Smooth muscle cell of the brain vasculature (primary cell): ENCODE results near the gene NDUFC2.
"Not testable (repeated sequence)": the region's sequence is repeated elsewhere in the genome, so short reads cannot be mapped to it uniquely, and the experiment has no call there.

ENCODE experiments used
- DNase-seq: peaks from one replicate; pipeline ENCODE4 v3.0.0-alpha.2; 2012; ENCODE audit warnings: low read depth, low spot score

The NDUFC2 gene

DNA sequence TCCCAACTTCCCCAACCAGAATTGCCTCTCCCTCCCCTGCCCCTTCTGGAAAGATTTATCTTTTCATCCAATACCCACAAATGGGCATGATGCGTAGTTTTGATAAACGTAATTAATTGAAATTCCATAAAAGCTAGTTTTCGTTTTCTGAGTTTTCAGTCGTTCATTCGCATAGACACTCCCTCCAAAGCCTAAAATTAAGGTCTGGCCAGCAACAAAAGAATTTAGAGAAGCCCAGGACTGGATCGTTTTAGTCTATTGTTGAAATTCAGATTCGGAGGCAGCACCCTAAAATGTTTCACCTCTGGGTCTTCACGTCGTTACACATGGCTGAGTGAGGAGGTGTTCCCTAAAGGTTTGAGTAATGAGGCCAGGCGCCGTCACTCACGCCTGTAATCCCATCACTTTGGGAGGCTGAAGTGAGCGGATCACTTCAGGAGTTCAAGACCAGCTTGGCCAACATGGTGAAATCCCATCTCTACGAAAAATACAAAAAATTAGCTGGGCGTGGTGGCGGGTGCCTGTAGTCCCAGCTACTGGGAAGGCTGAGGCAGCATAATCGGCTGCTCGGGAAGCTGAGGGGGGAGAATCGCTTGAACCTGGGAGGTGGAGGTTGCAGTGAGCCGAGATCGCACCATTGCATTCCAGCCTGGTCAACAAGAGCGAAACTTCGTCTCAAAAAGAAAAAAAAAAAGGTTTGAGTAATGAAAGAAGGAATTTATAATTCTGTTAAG lies 589 bp upstream of the NDUFC2 start:
- no peak for DNase-seq

DNA sequence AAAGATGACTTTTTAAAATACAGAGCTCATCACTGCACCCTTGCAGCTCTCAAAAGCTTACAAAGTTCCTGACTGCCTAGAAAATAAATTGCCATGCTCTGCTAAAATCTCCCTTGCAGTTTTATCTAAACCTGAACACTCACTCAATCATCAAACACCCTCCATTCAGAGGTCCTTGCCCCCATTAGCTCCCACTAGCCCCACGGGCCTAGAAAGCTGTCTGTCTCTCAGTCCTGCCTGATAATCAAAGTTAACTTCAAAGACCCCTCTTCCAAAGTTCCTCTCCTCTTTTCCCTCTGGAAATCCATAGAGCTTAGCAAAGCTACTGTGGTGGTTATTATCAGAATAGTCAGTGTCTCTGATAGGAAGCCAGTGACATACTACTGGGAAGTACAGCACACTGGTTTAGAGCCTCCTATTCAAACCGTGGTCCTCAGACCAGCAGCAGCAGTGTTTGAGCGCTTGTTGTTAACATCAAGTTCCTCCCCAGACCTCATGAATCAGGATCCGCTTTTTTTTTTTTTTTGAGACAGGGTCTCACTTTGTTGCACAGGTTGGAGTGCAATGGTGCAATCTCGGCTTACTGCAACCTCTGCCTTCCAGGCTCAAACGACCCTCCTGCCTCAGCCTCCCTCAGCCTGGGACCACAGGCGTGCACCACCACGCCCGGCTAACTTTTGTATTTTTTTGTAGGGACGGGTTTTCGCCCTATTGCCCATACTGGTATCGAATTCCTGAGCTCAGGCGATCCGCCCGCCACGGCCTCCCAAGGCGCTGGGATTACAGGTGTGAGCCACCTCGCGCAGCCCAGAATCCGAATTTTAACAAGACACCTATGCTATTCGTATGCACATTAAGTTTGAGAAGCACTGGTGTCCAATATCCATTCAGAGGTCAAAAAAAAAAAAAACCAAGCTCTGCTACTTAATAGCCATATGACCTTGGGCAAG lies 1.2 kb downstream of the NDUFC2 start:
- DNase-seq = no peak

DNA sequence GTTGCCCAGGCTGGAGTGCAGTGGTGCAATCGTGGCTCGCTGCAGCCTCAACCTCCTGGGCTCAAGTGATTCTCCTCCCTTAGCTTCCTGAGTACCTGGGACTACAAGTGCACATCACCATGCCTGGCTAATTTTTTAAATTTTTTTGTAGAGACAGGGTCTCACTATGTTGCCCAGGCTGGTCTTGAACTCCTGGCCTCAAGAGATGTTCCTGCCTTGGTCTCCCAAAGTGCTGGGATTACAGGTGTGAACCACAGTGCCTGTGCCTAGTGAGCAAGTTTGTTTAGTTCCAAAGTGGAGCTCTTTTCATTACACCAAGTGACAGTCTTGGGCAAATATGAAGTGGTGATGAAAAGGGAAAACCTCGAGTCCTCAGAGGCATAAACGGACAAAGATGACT lies 2.1 kb downstream of the NDUFC2 start:
- DNase-seq = not testable (repeated sequence)

DNA sequence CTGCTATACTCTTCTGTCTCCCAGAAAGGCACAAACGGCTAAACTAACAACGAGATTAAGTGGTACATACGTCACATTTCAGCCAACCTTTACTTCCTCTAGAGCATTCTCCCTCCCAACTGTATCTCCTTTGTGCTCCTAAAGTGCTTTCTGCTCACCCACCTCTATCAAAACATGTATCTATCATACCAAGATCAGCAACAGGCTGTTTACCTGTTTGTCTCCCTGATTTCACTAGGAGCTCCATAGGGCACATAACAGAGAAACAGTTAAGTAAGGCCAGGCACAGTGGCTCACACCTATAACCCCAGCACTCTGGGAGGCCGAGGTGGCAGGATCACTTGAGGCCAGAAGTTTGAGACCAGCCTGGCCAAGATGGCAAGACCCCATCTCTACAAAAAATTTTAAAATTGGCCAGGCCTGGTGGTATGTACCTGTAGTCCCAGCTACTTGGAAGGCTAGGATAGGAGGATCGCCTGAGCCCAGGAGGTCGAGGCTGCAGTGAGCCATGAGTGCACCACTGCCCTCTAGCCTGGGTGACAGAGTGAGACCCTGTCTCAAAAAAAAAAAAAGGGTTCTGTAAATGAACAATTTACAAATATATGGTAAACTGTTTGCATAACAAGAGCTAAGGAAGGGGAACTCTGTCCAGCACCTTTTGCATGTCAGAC lies 2.8 kb downstream of the NDUFC2 start:
- no peak for DNase-seq

DNA sequence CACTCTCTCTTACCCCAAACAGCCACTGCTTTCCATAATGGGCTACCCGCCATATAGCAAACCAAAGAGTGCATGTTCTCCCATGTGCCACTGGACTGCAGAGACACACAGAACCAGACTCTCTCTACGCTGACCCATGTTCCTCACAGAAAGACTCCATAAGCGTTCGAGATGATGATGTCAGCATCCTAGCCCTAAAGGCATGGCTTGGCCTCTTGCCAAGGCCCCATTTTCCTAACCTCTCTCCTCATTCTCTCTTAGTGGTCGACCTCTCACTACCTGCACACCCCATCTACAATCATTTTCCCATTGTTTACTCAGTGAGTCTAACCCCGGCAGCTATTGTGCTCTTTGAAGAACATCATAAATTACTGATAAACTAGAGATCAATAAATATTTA lies 4.9 kb downstream of the NDUFC2 start:
- DNase-seq = no peak

DNA sequence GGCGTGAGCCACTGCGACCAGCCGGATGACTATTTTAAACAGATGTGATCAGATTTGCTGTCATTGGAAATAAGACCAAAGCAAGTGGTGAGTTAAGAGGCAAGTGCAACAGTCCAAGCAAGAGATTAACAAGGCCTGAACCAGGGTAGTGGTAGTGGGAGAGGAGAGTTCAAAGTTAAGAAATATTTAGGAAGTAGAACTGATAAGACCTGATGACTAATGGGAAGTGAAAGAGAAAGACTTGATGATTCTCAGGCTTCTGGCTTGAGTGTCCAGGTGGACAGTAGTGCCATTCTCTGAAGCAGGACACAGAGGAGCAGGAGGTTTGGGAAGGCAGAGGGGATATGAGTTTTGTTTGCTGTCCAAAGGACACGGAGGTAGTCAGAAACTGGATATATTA lies 7.2 kb downstream of the NDUFC2 start:
- no peak for DNase-seq

DNA sequence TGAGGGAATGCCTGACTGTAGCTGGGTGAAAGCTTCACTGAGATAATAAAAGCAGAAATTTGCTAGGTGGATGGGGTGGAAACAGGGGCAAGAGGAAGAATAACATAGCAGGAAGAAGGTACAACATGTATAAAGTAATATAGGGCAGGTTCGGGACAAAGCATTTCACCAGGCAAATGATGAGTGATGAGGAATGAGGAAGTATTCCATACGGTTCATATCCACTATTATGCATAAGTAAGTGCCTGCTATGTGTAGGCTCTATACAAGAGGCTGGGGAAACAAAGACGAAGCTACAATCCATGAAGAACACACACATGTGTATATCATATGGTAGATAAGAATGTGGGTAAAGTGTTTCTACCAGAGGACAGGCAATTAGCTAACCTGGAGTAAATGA lies 7.9 kb downstream of the NDUFC2 start:
- no peak for DNase-seq

DNA sequence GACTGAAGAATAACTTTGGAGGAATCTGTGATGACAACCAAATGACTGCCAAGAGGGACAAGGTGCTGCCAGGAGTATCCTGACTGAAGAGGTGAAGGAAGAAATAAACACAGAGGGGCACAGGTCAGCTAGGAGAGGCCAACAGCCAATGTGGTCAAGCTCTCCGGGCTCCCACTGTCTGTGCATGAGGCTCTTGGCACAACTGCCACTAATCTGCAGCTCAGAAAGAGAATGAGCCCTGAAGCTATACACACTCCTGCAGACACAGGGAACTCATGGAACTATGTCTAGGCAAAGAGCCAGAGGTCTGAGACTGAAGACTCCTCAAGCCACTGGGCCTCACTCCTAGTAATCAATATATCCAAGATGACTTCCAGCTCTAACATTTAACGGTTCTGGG lies 9.0 kb downstream of the NDUFC2 start:
- DNase-seq = no peak

DNA sequence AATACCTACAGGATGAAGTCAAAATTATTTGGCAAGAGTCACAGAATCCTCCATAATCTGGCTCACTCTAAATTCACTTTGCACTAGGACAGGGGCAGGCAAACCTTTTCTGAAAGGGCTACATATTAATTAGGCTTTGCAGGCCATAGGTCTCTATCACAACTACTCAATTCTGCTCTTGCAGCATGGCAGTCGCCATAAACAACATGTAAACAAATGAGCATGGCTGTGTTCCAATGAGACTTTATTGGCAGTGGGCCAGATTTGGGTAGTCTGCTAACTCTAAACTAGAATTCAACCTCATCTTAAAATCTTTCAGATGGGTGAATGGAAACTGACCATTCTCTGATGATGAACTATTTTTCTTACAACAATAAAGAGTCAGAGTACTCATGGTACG lies 10.2 kb downstream of the NDUFC2 start:
- no peak for DNase-seq

DNA sequence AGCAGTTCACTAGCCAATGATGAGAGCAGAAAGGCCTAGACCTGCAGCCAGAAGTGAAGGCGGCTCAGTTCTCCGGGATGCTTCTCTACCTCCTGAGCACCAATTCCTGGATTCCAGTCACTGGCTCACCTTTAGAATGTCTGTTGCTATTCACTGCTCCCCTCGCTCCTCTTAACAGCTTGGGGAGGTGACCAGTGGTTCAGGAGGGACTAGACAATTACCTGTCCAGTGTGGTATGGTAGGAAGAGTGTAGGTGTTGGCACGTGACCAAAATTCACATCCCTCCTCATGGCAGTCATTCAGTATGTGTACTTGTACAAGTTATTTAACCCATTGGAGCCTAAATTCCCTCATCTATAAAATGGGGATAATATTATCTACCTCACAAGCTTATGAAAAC lies 12.0 kb downstream of the NDUFC2 start:
- DNase-seq = no peak

DNA sequence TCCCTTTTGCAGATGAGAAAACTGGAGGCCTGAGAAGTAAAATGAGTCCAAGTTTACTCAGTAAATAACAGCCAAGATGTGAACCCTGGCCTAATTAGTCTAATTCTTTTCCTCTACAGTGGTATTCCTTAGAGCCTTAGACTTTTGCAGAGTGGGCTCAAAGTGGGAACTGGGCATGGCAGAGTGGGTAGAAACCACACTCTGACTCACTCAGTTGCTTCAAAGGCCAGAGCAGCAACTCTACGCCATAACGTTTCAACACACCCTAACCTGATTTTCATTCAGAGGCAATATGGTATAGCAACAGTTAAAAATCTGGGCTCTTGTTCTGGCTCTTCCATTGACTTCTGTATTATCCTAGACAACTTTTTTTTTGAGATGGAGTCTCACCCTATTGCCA lies 13.2 kb downstream of the NDUFC2 start:
- no peak for DNase-seq

DNA sequence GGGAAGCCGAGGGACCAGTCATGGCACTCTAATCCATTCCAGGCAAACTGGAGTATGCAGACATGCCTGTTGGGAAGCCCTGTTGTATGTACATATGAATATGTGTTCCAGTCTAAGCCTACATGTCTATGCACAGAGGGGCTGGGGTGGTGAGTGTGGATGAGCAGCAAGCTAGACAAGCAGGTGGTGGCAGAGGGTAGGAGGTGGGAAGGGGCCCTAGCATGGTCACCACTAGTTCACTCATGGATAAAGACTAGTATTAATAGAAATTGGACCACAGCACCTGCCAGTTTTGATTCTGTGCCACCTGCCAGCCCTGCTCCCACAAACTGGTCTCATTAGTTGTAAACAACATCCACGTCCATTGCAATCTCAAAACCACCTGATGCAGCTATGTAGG lies 14.5 kb downstream of the NDUFC2 start:
- no peak for DNase-seq

DNA sequence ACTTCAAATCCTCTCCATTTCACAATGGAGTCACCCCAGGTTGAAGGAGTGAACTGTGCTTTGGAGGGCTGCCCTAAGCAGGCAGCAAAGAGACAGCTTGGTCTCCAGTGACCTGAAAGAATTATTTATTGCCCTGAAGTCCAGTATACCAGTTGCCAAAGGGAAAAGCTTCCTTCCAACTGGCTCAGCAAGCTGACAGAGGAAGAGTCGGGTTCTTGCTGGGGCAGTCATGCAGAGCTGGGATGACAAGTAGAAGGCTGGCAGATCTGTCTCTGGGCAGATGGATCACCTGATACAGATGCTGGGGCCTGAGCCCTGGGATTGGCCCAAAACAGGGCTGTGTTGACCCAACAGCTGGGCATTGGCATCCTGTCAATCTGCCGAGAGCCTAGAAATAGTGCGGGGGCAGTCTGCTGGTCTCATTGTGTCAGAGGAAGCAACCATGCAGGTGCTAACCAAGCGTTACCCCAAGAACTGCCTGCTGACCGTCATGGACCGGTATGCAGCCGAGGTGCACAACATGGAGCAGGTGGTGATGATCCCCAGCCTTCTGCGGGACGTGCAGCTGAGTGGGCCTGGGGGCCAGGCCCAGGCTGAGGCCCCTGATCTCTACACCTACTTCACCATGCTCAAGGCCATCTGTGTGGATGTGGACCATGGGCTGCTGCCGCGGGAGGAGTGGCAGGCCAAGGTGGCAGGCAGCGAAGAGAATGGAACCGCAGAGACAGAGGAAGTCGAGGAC lies 16.1 kb downstream of the NDUFC2 start, which contains the start of gene THRSP:
Gene THRSP, plus strand, starts transcription at position 422 of the 742 bp plus-strand sequence. Its CDS starts 21 bp downstream, at position 443.
- DNase-seq = no peak

DNA sequence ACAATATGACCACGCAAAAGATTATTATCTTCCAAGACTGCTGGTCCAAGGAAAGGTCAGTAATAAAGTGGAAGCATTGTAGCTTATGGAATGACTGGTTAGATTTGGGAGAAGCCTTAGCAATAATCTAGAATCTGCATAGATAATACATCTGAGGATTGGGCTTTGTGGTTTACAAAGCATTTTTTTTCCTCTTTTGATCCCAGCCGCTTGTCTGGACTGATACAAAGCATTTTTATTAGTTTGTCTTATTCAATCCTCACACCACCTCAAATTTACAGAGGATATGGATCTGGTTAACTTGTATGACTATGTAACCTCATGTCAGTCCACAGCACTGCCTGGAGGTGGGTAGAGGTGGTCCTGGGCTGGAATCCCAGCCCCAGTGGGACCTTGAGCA lies 17.0 kb downstream of the NDUFC2 start:
- no peak for DNase-seq

DNA sequence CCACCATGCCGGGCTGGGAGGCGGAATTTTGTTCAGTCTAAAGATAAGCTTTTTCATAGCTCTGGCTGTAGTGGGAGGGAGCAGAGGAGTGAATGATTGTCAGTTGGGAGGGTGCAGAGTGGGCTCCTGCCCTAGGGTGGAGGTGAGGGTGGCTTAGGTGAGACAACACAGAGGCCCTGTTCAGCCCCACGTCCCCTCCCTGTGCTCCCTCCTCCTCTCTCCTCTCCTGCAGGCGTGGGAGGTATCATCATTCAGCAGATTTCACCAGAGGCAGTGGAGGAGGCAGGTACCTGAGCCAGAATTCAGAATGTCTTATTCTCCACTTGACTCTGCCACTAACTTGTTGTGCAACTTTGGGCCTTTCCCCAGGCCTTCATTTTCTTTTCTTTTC lies 17.7 kb downstream of the NDUFC2 start:
- DNase-seq = no peak

DNA sequence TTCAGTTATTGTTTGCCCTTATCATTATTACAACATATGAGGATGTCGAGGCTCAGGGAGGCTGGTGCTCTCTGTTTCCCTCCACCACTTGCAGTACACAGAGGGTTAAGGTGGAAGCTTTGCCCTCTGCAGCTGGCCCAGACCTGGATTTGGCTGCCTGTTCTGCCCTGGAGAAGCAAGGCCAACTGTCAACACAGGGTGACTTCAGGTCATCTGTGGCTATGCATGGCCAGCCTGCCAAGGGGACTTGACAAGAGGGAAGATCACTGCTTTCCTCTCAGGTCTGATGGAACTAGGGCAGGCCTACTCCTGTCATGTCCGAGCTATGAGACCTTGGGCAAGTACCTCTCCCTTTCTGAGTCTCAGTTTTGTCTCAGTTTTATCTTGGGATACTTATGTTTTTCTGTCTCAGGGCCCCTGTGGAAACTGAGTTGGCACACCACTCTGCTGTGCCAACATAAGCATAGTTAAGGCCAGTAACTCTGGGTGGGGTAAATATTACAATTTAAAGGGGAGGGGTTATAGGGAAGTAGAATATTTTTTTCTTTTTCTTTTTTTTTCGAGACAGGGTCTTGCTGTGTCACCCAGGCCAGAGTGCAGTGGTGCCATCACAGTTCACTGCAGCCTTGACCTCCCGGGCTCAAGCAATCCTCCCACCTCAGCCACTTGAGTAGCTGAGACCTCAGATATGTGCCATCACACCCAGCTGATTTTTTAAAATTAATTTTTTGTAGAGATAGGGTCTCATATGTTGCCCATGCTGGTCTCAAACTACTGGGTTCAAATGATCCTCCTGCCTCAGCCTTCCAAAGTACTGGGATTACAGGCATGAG lies 18.4 kb downstream of the NDUFC2 start:
- DNase-seq = no peak

DNA sequence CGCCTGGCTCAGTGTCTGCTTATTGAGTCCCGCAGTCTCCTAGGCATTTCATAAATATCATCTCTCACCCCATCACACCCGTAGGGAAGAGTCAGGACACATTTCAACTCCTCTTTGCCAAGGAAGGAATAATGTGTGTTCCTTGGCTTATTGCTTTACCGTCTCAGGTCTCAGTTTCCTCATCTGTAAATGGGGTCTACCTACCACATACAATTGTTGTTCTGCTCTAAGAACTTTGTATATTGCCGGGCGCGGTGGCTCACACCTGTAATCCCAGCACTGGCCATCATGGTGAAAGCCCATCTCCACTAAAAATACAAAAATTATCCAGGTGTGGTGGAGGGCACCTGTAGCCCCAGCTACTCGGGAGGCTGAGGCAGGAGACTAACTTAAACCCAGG lies 19.1 kb downstream of the NDUFC2 start:
- no peak for DNase-seq

DNA sequence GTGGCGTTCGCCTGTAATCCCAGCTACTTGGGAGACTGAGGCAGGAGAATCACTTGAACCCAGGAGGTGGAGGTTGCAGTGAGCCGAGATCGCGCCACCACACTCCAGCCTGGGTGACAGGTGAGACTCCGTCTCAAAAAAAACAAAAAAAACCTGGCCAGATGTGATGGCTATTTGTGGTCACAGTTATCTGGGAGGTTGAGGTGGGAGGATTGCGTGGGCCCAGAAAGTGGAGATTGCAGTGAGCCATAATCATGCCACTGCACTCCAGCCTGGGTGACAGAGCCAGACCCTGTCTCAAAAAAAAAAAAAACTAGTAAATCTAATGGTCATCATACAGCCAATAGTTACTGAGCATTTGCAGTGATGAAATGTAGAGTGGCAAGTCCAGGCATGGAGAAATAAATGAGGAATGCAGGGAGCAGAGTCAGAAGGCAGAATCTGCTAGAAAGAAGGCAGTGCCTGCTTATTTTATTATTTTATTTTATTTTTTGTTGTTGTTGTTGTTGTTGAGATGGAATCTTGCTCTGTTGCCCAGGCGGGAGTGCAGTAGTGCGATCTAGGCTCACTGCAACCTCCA lies 19.8 kb downstream of the NDUFC2 start:
- DNase-seq = not testable (repeated sequence)

DNA sequence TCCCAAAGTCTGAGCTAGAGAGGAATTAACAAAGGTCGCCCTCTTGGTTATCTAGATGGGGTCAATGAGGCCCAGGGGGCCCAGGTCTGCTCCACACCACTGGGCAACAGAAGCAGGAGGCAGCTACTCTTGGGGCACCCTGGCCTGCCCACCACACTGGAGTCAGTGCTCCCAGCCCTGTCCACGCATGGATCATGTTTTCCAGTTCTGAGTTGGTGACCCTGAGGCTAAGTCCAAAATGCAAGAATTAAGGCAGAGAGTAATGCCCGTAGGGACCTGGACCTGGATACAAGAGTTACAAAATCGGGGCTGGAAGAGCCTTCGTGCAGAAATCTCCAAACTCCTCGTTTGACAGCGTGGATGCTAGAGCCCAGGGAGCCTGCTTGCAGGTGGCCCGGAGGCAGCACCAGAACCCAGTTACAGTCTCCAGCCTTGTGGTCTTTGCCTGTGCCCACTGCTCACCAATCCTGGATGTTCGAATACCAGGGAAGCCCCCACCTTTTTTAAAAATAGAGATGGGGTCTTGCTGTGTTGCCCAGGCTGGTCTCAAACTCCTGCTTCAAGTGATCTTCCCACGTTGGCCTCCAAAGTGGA lies 22.1 kb downstream of the NDUFC2 start:
- DNase-seq = no peak

DNA sequence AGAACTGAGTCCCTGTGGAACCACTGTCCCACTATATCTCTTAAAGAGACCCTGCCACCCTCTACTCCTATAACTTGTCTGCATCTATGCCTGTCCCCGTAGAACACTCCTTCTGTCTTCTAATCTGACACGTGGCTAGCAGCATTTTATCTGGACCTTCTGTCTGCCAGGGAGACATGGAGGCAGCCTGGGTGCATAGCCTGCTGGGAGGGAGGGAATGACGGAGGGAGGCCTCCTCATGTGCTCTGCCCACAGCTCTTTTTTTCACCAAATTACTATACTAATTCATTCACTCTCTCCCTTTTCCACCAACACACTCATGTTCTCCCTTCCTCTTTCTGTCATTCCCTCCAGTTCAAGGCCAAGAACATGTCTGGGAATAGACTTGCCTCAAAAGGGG lies 23.6 kb downstream of the NDUFC2 start:
- no peak for DNase-seq
